K562 (cell line): ENCODE data around the gene TMEM214. TPM values are rescaled to one million over a fixed set of nuclear protein-coding genes. Genes with fewer than 3 reads are reported as not detected.

ENCODE experiments used
- FOSL1 ChIP-seq: fragments of 200-800 bp; sonication (Bioruptor generic); conservative IDR thresholded peaks from 2 replicates; pipeline ENCODE4 v1.6.1; 2016; ENCODE audit warnings: missing genetic modification characterization, missing compliant biosample characterization
- FOXA1 ChIP-seq: fragments of 450-650 bp; IDR thresholded peaks from 2 replicates; pipeline ENCODE4 v1.6.1; 2016; ENCODE audit warnings: mild to moderate bottlenecking, borderline replicate concordance
- IFI16 ChIP-seq: fragments of 250-450 bp; sonication (Bioruptor Pico); IDR thresholded peaks from 2 replicates; pipeline ENCODE4 v2.1.2; 2022; ENCODE audit warnings: mild to moderate bottlenecking, inconsistent platforms
- MAX ChIP-seq: sonication (generic); formaldehyde crosslinking; IDR thresholded peaks from 2 replicates; pipeline ENCODE4 v1.9.0; 2022; ENCODE audit warnings: mild to moderate bottlenecking, missing genetic modification reagents
- NFYB ChIP-seq: IDR thresholded peaks from 2 replicates; pipeline ENCODE4 v1.6.1; 2011; ENCODE audit warnings: mild to moderate bottlenecking, moderate library complexity; ENCODE audit not compliant: insufficient read length; ENCODE audit errors: extremely low read depth
- NR2F6 ChIP-seq: fragments of 450-650 bp; formaldehyde crosslinking; IDR thresholded peaks from 2 replicates; pipeline ENCODE4 v1.4.0; 2020; ENCODE audit warnings: mild to moderate bottlenecking
- RBFOX2 ChIP-seq: fragments of 200-400 bp; formaldehyde crosslinking; IDR thresholded peaks from 2 replicates; pipeline ENCODE4 v1.6.1; 2017; ENCODE audit warnings: low read depth, mild to moderate bottlenecking, low read length, moderate library complexity
- RBM14 ChIP-seq: fragments of 200-400 bp; formaldehyde crosslinking; IDR thresholded peaks from 2 replicates; pipeline ENCODE4 v1.6.1; 2018; ENCODE audit warnings: low read depth, mild to moderate bottlenecking, low read length, moderate library complexity, borderline replicate concordance; ENCODE audit not compliant: insufficient read depth
- SFPQ ChIP-seq: fragments of 200-400 bp; formaldehyde crosslinking; IDR thresholded peaks from 2 replicates; pipeline ENCODE4 v1.6.1; 2017; ENCODE audit warnings: mild to moderate bottlenecking, low read depth, low read length, moderate library complexity
- SMARCA4 ChIP-seq: fragments of 450-650 bp; IDR thresholded peaks from 2 replicates; pipeline ENCODE4 v1.6.1; 2016
- SRSF9 ChIP-seq: fragments of 200-400 bp; formaldehyde crosslinking; IDR thresholded peaks from 2 replicates; pipeline ENCODE4 v1.6.1; 2017; ENCODE audit warnings: low read depth, low read length, borderline replicate concordance
- STAG1 ChIP-seq: sonication (generic); formaldehyde crosslinking; IDR thresholded peaks from 2 replicates; pipeline ENCODE4 v1.5.0; 2020; ENCODE audit warnings: missing genetic modification reagents, borderline replicate concordance
- TEAD2 ChIP-seq: fragments of 450-650 bp; IDR thresholded peaks from 2 replicates; pipeline ENCODE4 v1.6.1; 2016; ENCODE audit warnings: missing genetic modification characterization, control low read depth, missing compliant biosample characterization
- THAP7 ChIP-seq: fragments of 250-450 bp; sonication (Bioruptor Pico); IDR thresholded peaks from 2 replicates; pipeline ENCODE4 v1.5.0; 2021
- ZBTB33 ChIP-seq: sonication (generic); formaldehyde crosslinking; IDR thresholded peaks from 2 replicates; pipeline ENCODE4 v1.8.1; 2023; ENCODE audit warnings: mild to moderate bottlenecking, missing genetic modification reagents
- ZNF3 ChIP-seq: fragments of 250-450 bp; sonication (Bioruptor Pico); IDR thresholded peaks from 2 replicates; pipeline ENCODE4 v1.5.0; 2021; ENCODE audit warnings: mild to moderate bottlenecking, moderate library complexity
- ZNF639 ChIP-seq, 2 experiments: fragments of 200-800 bp in 1 of 2; sonication (Bioruptor generic) in 1 of 2; sonication (generic) in 1 of 2; formaldehyde crosslinking in 1 of 2; IDR thresholded peaks in 1 of 2; conservative IDR thresholded peaks in 1 of 2; 2 replicates each; pipeline versions ENCODE4 v1.5.0 to v1.6.1; 2016 to 2020; ENCODE audit warnings: missing compliant biosample characterization in 1 of 2, missing genetic modification characterization in 1 of 2, missing genetic modification reagents in 1 of 2
- ZNF830 ChIP-seq: fragments of 250-450 bp; sonication (Bioruptor Pico); IDR thresholded peaks from 2 replicates; pipeline ENCODE4 v1.5.0; 2021; ENCODE audit warnings: mild to moderate bottlenecking
- polyA plus RNA-seq, 8 experiments: library from polyadenylated mRNA; depleted of rRNA in 4 of 8; stranded (reverse) in 5 of 8; unstranded in 3 of 8; fragments of >200 nt; fragmentation: Nextera tagmentation in 2 of 8; fragmentation: Illumina TruSeq in 1 of 8; extraction: Ambion mirVana in 2 of 8; extraction: Trizol in 1 of 8; gene quantifications; 2 replicates each; pipeline versions ENCODE4 v1.2.1 to v1.2.3, GENCODE V29; 2011 to 2014; ENCODE audit warnings: inconsistent platforms in 1 of 8, missing spikeins in 1 of 8
- total RNA-seq, 7 experiments: library from RNA; depleted of rRNA in 6 of 7; stranded (reverse); fragments of >200 nt in 6 of 7; fragmentation: Illumina TruSeq in 2 of 7; extraction: Trizol in 2 of 7; gene quantifications; 2 replicates each; pipeline versions ENCODE4 v1.2.1 to v1.2.3, GENCODE V29; 2011 to 2021; ENCODE audit warnings: low replicate concordance in 1 of 7

The TMEM214 gene
- total and polyA plus RNA-seq, 9 of the 15 experiments (the other 6 are each of a cell fraction or from before 2014, with no cell fraction given): 11.4 to 81.4 (median 44.1) TPM

GRCh38 chr2:27050281-27050995 is 17.7 kb downstream of the TMEM214 start (continued):
- TF ChIP-seq SFPQ (no peak), TEAD2 (tag) (no peak), SRSF9 (no peak), NR2F6 (CRISPR knock-in tag) (no peak), NFYB (no peak), SMARCA4 (no peak), ZBTB33 (peak; percentile 99), FOSL1 (tag) (no peak), FOXA1 (no peak), ZNF639 (CRISPR knock-in tag; conservative IDR thresholded peaks at IDR 0.05 in 1 of 2, IDR thresholded peaks at IDR 0.05 in 1 of 2) (no peak), THAP7 (CRISPR knock-in tag) (0 out of 2 replicates have a peak, but pooled peaks have one; percentile 45), MAX (CRISPR knock-in tag) (no peak), RBM14 (no peak), ZNF830 (CRISPR knock-in tag) (no peak), RBFOX2 (peak; percentile 55), STAG1 (CRISPR knock-in tag) (no peak), ZNF3 (CRISPR knock-in tag) (no peak), IFI16 (CRISPR knock-in tag) (no peak)
